Mononuclear cell (primary cell): ENCODE measurements around the gene TOMM34. TPM values are rescaled to one million over a fixed set of nuclear protein-coding genes. Genes with fewer than 3 reads are reported as not detected.

ENCODE experiments used
- H3K27me3 ChIP-seq: 2 replicates; pipeline ENCODE4 v1.6.0; 2011; ENCODE audit warnings: low read length, control low read depth; ENCODE audit not compliant: insufficient read depth
- H3K4me1 ChIP-seq: 2 replicates; pipeline ENCODE4 v1.5.1; 2011; ENCODE audit warnings: mild to moderate bottlenecking, low read length, control low read depth; ENCODE audit not compliant: insufficient read depth
- H3K4me3 ChIP-seq: 2 replicates; pipeline ENCODE4 v1.5.1; 2011; ENCODE audit warnings: mild to moderate bottlenecking, low read length, moderate library complexity
- H3K9me3 ChIP-seq: 2 replicates; pipeline ENCODE4 v1.5.1; 2011; ENCODE audit warnings: low read depth, mild to moderate bottlenecking, control low read depth, low read length
- total RNA-seq: library from RNA; depleted of rRNA; stranded (reverse); fragments of >200 nt; gene quantifications from one replicate; pipeline ENCODE4 v1.2.3, GENCODE V29; 2012

Gene TOMM34
- total RNA-seq, 1 donor = 8.0 TPM

DNA sequence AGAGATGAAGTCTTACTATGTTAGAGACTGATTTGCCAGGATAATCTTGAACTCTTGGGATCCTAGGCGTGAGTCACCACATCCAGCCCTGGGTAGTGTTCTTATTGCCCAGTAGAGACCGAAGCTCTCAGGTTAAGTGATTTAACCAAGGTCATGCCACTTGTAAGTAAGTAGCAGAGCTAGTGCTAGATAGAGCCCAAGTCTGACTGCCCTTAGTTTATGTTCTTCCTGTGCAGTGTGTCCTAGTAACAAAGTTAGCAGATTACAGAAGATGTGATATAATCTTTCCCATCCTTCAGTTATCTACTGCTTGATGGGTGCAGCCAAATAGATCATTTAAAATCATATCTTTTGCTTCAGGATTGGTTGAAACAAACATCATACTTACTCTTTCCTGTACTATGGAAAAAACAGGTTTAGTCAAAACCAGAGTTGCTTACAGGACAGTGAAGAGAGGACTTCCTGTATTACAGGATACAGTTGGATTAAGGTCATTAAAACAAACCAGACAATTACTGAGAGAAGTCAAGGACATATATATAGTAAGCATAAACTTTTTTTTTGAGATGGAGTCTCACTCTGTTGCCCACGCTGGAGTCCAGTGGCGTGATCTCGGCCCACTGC lies 59.9 kb downstream of the TOMM34 start:
- Histone ChIP-seq H3K4me3 (no peak overlapping the region), H3K27me3 (no peaks in the 10 kb centered on the region), H3K4me1 (peaks cover 43% of the 10 kb centered on the region), H3K9me3 (no peaks in the 10 kb centered on the region)

DNA sequence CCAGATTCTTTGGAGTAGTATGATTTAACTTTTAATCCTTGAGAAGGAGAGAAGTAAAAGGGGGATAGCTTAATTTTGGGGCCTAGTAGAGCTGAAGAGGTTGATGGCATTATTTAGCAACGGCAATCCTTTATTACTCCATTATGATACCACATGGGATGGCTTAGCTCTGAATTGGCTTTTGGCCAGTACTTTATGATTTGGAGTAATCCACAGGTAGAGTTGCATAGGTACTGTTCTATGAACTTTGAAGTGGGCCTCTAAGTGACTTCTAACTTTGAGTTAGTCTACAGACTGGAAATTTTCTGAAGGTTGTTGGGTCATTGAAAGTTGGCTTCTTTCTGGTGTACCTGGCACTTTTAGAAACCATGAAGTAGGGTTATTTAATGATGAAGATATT lies 63.1 kb downstream of the TOMM34 start:
- Histone ChIP-seq H3K9me3 (no peaks in the 10 kb centered on the region), H3K4me3 (no peak overlapping the region), H3K27me3 (no peaks in the 10 kb centered on the region), H3K4me1 (peaks cover 63% of the 10 kb centered on the region)

DNA sequence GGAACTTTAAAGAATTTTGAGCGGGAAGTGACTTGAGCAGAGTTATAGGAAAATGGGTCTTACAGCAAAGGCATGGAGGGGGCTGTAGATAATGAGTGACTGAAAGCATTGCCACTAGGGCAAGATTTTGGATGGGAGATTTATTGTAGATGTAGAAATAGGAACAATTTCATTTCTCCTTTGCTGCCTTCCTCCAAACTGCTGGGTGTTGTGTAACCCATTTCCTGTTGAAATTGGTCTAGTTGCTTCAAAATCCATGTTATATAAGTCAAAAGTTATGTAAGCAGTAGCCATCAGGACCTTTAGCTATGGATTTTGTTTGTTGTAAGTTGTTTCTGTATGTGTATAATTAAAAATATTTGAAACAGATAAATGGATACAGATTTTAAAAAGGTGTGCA lies 63.6 kb downstream of the TOMM34 start:
- peaks cover 69% of the 10 kb centered on the region for H3K4me1 ChIP-seq
- H3K27me3 ChIP-seq = no peaks in the 10 kb centered on the region

DNA sequence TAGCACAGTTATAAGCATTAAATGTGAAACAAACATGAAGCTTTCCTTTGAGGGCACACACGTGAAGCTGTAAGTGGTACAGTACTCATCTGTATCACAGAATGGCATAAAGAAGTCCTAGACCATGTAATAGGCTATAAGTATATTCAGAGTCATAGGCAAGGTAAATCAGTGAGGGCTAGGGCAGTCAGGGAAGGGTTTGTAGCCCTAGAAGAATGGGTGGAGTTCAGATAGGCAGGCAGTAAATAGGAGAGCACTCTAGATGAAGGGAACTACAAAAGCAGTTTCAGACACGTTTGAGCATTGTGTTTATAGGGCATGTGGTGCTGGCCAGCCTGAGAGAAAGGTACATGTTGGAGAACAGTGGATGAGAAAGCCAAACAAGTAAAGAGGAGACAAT lies 65.2 kb downstream of the TOMM34 start:
- Histone ChIP-seq H3K4me3 (no peak overlapping the region), H3K9me3 (no peaks in the 10 kb centered on the region), H3K27me3 (no peaks in the 10 kb centered on the region), H3K4me1 (peaks cover 80% of the 10 kb centered on the region)

More for the DNA sequence above, 63.6 kb downstream of the TOMM34 start:
- no peaks in the 10 kb centered on the region for H3K9me3 ChIP-seq
- H3K4me3 ChIP-seq = no peak overlapping the region

Other genes starting within 250 kb of the TOMM34 start
- gene CCN5, start 245.0 kb downstream of the TOMM34 start, total RNA-seq = not detected
- under 0.01 TPM for gene KCNK15, start 214.5 kb downstream of the TOMM34 start, total RNA-seq
- gene RIMS4, start 149.9 kb downstream of the TOMM34 start, total RNA-seq = under 0.01 TPM
- 107 TPM for gene YWHAB, start 74.7 kb downstream of the TOMM34 start, total RNA-seq
- 6.6 TPM for gene PABPC1L, start 50.3 kb downstream of the TOMM34 start, total RNA-seq
- gene STK4, start 6.1 kb upstream of the TOMM34 start, total RNA-seq = 372 TPM
- not detected for gene KCNS1, start 140.7 kb upstream of the TOMM34 start, total RNA-seq
- gene WFDC5, start 154.8 kb upstream of the TOMM34 start, total RNA-seq = not detected
- gene WFDC12, start 164.1 kb upstream of the TOMM34 start, total RNA-seq = not detected
- gene PI3, start 214.5 kb upstream of the TOMM34 start, total RNA-seq = not detected
- gene SEMG1, start 246.6 kb upstream of the TOMM34 start, total RNA-seq = not detected